ENCODE data around the gene GOLIM4. TPM values are rescaled to one million over a fixed set of nuclear protein-coding genes. Genes with fewer than 3 reads are reported as not detected.

GOLIM4 gene
- total RNA-seq, 1 experiment from 2014 or later: 25.3 TPM

GRCh38 chr3:167978071-167978470 lies 117.7 kb downstream of the GOLIM4 start:
- Histone ChIP-seq H3K27me3 (ENCODE audit: low read length) (no peaks in the 10 kb centered on the region; the same call in 1 of the 2 replicates), H3K4me2 (ENCODE audit: low read length) (no peak overlapping the region), H3K27ac (ENCODE audit: low read length) (no peak overlapping the region), H3K4me1 (ENCODE audit: insufficient read depth, low read length) (peaks cover 7% of the 10 kb centered on the region; the same call in 1 of the 2 replicates), H3F3A (ENCODE audit: low read length, unreplicated experiment) (no peaks in the 10 kb centered on the region), H4K20me1 (ENCODE audit: low read length) (no peaks in the 10 kb centered on the region), H3K9ac (ENCODE audit: low read length) (no peak overlapping the region), H3K4me3 (ENCODE audit: low read length) (no peak overlapping the region), H2AFZ (ENCODE audit: low read length) (no peak overlapping the region), H3K9me3 (ENCODE audit: low read length) (no peaks in the 10 kb centered on the region), H3K36me3 (ENCODE audit: low read depth, low read length) (no peaks in the 10 kb centered on the region), H3K9me2 (replicated peaks; ENCODE audit: low read length) (no peaks in the 10 kb centered on the region), H3K79me2 (ENCODE audit: low read length) (no peaks in the 10 kb centered on the region)
- CTCF ChIA-PET: no interaction called here
- intact Hi-C loops (cut with micrococcal nuclease): no loop called here
- TF ChIP-seq EZH2 (IDR thresholded peaks at IDR 0.05; ENCODE audit: low read length, unreplicated experiment): no peak
- TF ChIP-seq CTCF (conservative IDR thresholded peaks at IDR 0.05; ENCODE audit: low read depth, low read length): no peak
- TF ChIP-seq EZH2phosphoT487 (IDR thresholded peaks at IDR 0.05; ENCODE audit: borderline replicate concordance, low read length): no peak
- no TSS peak for BruUV-seq (replicated peaks)
- POLR2A ChIA-PET (ENCODE audit: unreplicated experiment): interaction anchor here (0.5 kb wide), 1 partner anchor 15 kb away, joined by 11 read pairs; no protein-coding TSS in a partner anchor
- ATAC-seq (peak; percentile 95), DNase-seq (peak; percentile 61)

- H3K27ac ChIP-seq (ENCODE audit: low read length): no peak overlapping the region
- peaks cover 7% of the 10 kb centered on the region; the same call in 1 of the 2 replicates for H3K4me1 ChIP-seq (ENCODE audit: insufficient read depth, low read length)
- DNase-seq: no peak
- POLR2A ChIA-PET (ENCODE audit: unreplicated experiment): no interaction called here
- no peak overlapping the region for H2AFZ ChIP-seq (ENCODE audit: low read length)
- no peaks in the 10 kb centered on the region; the same call in 1 of the 2 replicates for H3K27me3 ChIP-seq (ENCODE audit: low read length)
- H3K9me3 ChIP-seq (ENCODE audit: low read length): no peaks in the 10 kb centered on the region
- H4K20me1 ChIP-seq (ENCODE audit: low read length): no peaks in the 10 kb centered on the region
- H3F3A ChIP-seq (ENCODE audit: low read length, unreplicated experiment): no peaks in the 10 kb centered on the region
- peak; percentile 35; the same call in 1 of the 2 replicates for ATAC-seq
- no TSS peak for BruUV-seq (replicated peaks)
- H3K4me3 ChIP-seq (ENCODE audit: low read length): no peak overlapping the region
- no peak overlapping the region for H3K4me2 ChIP-seq (ENCODE audit: low read length)
- H3K36me3 ChIP-seq (ENCODE audit: low read depth, low read length): no peaks in the 10 kb centered on the region
- H3K79me2 ChIP-seq (ENCODE audit: low read length): no peaks in the 10 kb centered on the region
- H3K9ac ChIP-seq (ENCODE audit: low read length): no peak overlapping the region
- no peak for TF ChIP-seq EZH2 (IDR thresholded peaks at IDR 0.05; ENCODE audit: low read length, unreplicated experiment)
- TF ChIP-seq CTCF (conservative IDR thresholded peaks at IDR 0.05; ENCODE audit: low read depth, low read length): no peak
- TF ChIP-seq EZH2phosphoT487 (IDR thresholded peaks at IDR 0.05; ENCODE audit: borderline replicate concordance, low read length): no peak
- CTCF ChIA-PET: no interaction called here
- no peaks in the 10 kb centered on the region for H3K9me2 ChIP-seq (replicated peaks; ENCODE audit: low read length)
- intact Hi-C loops (cut with micrococcal nuclease): no loop called here
These were observed 119.0 kb downstream of the GOLIM4 start for GRCh38 chr3:167976516-167977361.

GRCh38 chr3:167973901-167974300 lies 121.8 kb downstream of the GOLIM4 start:
- Histone ChIP-seq H4K20me1 (ENCODE audit: low read length) (no peaks in the 10 kb centered on the region), H3K9ac (ENCODE audit: low read length) (no peak overlapping the region), H3K27ac (ENCODE audit: low read length) (no peak overlapping the region), H3K9me3 (ENCODE audit: low read length) (no peaks in the 10 kb centered on the region), H2AFZ (ENCODE audit: low read length) (no peak overlapping the region), H3F3A (ENCODE audit: low read length, unreplicated experiment) (no peaks in the 10 kb centered on the region), H3K4me3 (ENCODE audit: low read length) (no peak overlapping the region), H3K79me2 (ENCODE audit: low read length) (no peaks in the 10 kb centered on the region), H3K9me2 (replicated peaks; ENCODE audit: low read length) (no peaks in the 10 kb centered on the region), H3K4me1 (ENCODE audit: insufficient read depth, low read length) (peaks cover 7% of the 10 kb centered on the region; the same call in 1 of the 2 replicates), H3K36me3 (ENCODE audit: low read depth, low read length) (no peaks in the 10 kb centered on the region), H3K4me2 (ENCODE audit: low read length) (no peak overlapping the region), H3K27me3 (ENCODE audit: low read length) (no peaks in the 10 kb centered on the region; the same call in 1 of the 2 replicates)
- BruUV-seq (replicated peaks): no TSS peak
- ATAC-seq (no peak), DNase-seq (no peak)
- CTCF ChIA-PET: no interaction called here
- intact Hi-C loops (cut with micrococcal nuclease): no loop called here
- POLR2A ChIA-PET (ENCODE audit: unreplicated experiment): interaction anchor here (0.6 kb wide), 1 partner anchor 529 kb away, joined by 4 read pairs; no protein-coding TSS in a partner anchor
- TF ChIP-seq EZH2phosphoT487 (IDR thresholded peaks at IDR 0.05; ENCODE audit: borderline replicate concordance, low read length) (no peak), EZH2 (IDR thresholded peaks at IDR 0.05; ENCODE audit: low read length, unreplicated experiment) (no peak), CTCF (conservative IDR thresholded peaks at IDR 0.05; ENCODE audit: low read depth, low read length) (no peak)
